Endothelial cell of umbilical vein (primary cell): ENCODE results near the gene TENM4. TPM values are rescaled to one million over a fixed set of nuclear protein-coding genes. Genes with fewer than 3 reads are reported as not detected.

Experiments
- BruUV-seq: library from RNA; stranded (reverse); fragments of 400-500 nt; replicated peaks from 2 replicates; lab custom pipeline; 2021; lab: Mats Ljungman, UMichigan
- CTCF ChIA-PET: fragments of 300-600, 350-600 bp; sonication (Branson Sonifier 250); formaldehyde crosslinking; loops from one replicate; lab custom pipeline; 2021; ENCODE audit warnings: antibody characterized with exemption, inconsistent platforms; lab: Charles Lee
- POLR2A ChIA-PET: fragments of 300-600, 350-600 bp; sonication (Branson Sonifier 250); formaldehyde crosslinking; loops from one replicate; lab custom pipeline; 2021; ENCODE audit warnings: antibody characterized with exemption, inconsistent platforms; lab: Charles Lee
- DNase-seq: peaks from one replicate; pipeline ENCODE4 v3.0.0-alpha.2; 2011; ENCODE audit warnings: low read depth, low spot score
- FAIRE-seq: peaks from 2 replicates; lab custom pipeline; 2011; peaks lifted over from hg19 to GRCh38; lab: Jason Lieb, UNC
- H2AFZ ChIP-seq: 2 replicates; pipeline ENCODE4 v1.6.0; 2012; ENCODE audit warnings: low read depth, low read length, control low read depth, inconsistent platforms
- H3K27ac ChIP-seq: 2 replicates; pipeline ENCODE4 v1.5.1; 2011; ENCODE audit warnings: low read depth, mild to moderate bottlenecking, control low read depth, low read length, moderate library complexity; ENCODE audit not compliant: insufficient read depth
- H3K27me3 ChIP-seq, 2 experiments: 2 replicates each; pipeline versions ENCODE4 v1.6.0 to v1.6.1; 2011; ENCODE audit warnings: low read length in 2 of 2, mixed read lengths in 1 of 2; ENCODE audit not compliant: control insufficient read depth in 2 of 2, insufficient read depth in 2 of 2
- H3K36me3 ChIP-seq, 2 experiments: 2 replicates in 1 of 2; 3 replicates in 1 of 2; pipeline ENCODE4 v1.5.1; 2011; ENCODE audit warnings: low read length in 2 of 2, mild to moderate bottlenecking in 1 of 2, moderate library complexity in 1 of 2; ENCODE audit not compliant: control insufficient read depth in 2 of 2, insufficient read depth in 2 of 2; ENCODE audit errors: extremely low read depth in 1 of 2
- H3K4me1 ChIP-seq: 3 replicates; pipeline ENCODE4 v1.5.1; 2011; ENCODE audit warnings: mild to moderate bottlenecking, low read length; ENCODE audit not compliant: control insufficient read depth, insufficient read depth; ENCODE audit errors: extremely low read depth
- H3K4me2 ChIP-seq: 2 replicates; pipeline ENCODE4 v1.6.1; 2011; ENCODE audit warnings: low read length, control low read depth, mixed read lengths; ENCODE audit not compliant: insufficient read depth
- H3K4me3 ChIP-seq, 3 experiments: fragments of 200-600 bp in 1 of 3; sonication (generic), shearing (Covaris generic) in 1 of 3; replicated peaks in 1 of 3; 2 replicates each; pipeline ENCODE4 v1.5.1; 2011 to 2016; ENCODE audit warnings: control low read depth in 3 of 3, low read length in 3 of 3, mild to moderate bottlenecking in 2 of 3, inconsistent platforms in 1 of 3, low read depth in 1 of 3, moderate library complexity in 1 of 3; ENCODE audit not compliant: insufficient read depth in 1 of 3
- H3K79me2 ChIP-seq: 2 replicates; pipeline ENCODE4 v1.6.0; 2012; ENCODE audit warnings: low read length, inconsistent platforms; ENCODE audit not compliant: control insufficient read depth, insufficient read depth
- H3K9ac ChIP-seq: replicated peaks from 2 replicates; pipeline ENCODE3; 2011; ENCODE audit warnings: low read length, control low read depth; ENCODE audit not compliant: insufficient read depth; ENCODE audit errors: extremely low read depth
- H3K9me1 ChIP-seq: replicated peaks from 3 replicates; pipeline ENCODE4 v1.6.0; 2011; ENCODE audit warnings: mild to moderate bottlenecking, low read length; ENCODE audit not compliant: control insufficient read depth, insufficient read depth; ENCODE audit errors: extremely low read depth
- H3K9me3 ChIP-seq: replicated peaks from 2 replicates; pipeline ENCODE4 v1.5.1; 2012; ENCODE audit warnings: low read length, inconsistent platforms; ENCODE audit not compliant: control insufficient read depth, insufficient read depth
- H4K20me1 ChIP-seq: replicated peaks from 2 replicates; pipeline ENCODE3; 2011; ENCODE audit warnings: mild to moderate bottlenecking, low read length; ENCODE audit not compliant: control insufficient read depth, insufficient read depth; ENCODE audit errors: extremely low read depth
- EZH2 ChIP-seq: IDR thresholded peaks from 2 replicates; pipeline ENCODE4 v1.6.1; 2012; ENCODE audit warnings: borderline replicate concordance, low read depth, mild to moderate bottlenecking, moderate library complexity, low read length, inconsistent platforms; ENCODE audit not compliant: severe bottlenecking
- FOS ChIP-seq: IDR thresholded peaks from 2 replicates; pipeline ENCODE4 v1.6.1; 2011; ENCODE audit warnings: mild to moderate bottlenecking, low read length, moderate library complexity, borderline replicate concordance; ENCODE audit not compliant: insufficient read depth
- GATA2 ChIP-seq: IDR thresholded peaks from 2 replicates; pipeline ENCODE4 v1.7.0; 2011; ENCODE audit warnings: low read depth, mild to moderate bottlenecking, moderate library complexity, mixed read lengths, low read length; ENCODE audit not compliant: insufficient read length, insufficient read depth
- JUN ChIP-seq: IDR thresholded peaks from 2 replicates; pipeline ENCODE4 v1.6.1; 2011; ENCODE audit warnings: borderline replicate concordance, low read depth; ENCODE audit not compliant: insufficient read length, insufficient read depth
- MYC ChIP-seq: IDR thresholded peaks from one replicate; pipeline ENCODE4 v1.6.1; 2011; ENCODE audit warnings: mild to moderate bottlenecking, low read depth, low read length
- POLR2A ChIP-seq: IDR thresholded peaks from 2 replicates; pipeline ENCODE4 v1.6.1; 2012; ENCODE audit warnings: low read depth, mild to moderate bottlenecking, control low read depth, low read length
- POLR2AphosphoS5 ChIP-seq: IDR thresholded peaks from 2 replicates; pipeline ENCODE4 v1.6.1; 2012; ENCODE audit warnings: low read depth, mild to moderate bottlenecking, control low read depth, low read length, moderate library complexity; ENCODE audit not compliant: insufficient read depth
- dilution Hi-C: fragments of 300-500 bp; cut with MboI; formaldehyde crosslinking; loops from one replicate; pipeline ENCODE4 v1.15.0; 2019; ENCODE audit warnings: low sequenced_read_pairs; ENCODE audit not compliant: extremely low pct_ligation_motif_present
- intact Hi-C: fragments of 100-400 bp; cut with micrococcal nuclease; formaldehyde crosslinking; loops from one replicate; pipeline ENCODE4 v1.10.0; 2022
- polyA plus RNA-seq, 4 experiments: library from polyadenylated mRNA; depleted of rRNA in 3 of 4; stranded (reverse) in 3 of 4; unstranded in 1 of 4; fragments of >200 nt; gene quantifications; 2 replicates each; pipeline versions ENCODE4 v1.2.1 to v1.2.3, GENCODE V29; 2011 to 2012; ENCODE audit warnings: missing spikeins in 1 of 4
- total RNA-seq: library from RNA; stranded (reverse); gene quantifications from 2 replicates; pipeline ENCODE4 v1.2.3, GENCODE V29; 2021
- TF ChIP-seq, protein P1 (sequence below): IDR thresholded peaks from 2 replicates; pipeline ENCODE4 v1.6.1; 2011; ENCODE audit not compliant: insufficient read depth, insufficient read length
- TF ChIP-seq, protein P2 (sequence below), 2 donors: IDR thresholded peaks; 1 replicate in 1 of 2; 2 replicates in 1 of 2; pipeline ENCODE4 v1.5.1; 2011; ENCODE audit warnings: low read length in 2 of 2, mild to moderate bottlenecking in 2 of 2, moderate library complexity in 2 of 2, control low read depth in 1 of 2, inconsistent platforms in 1 of 2, low read depth in 1 of 2; ENCODE audit not compliant: insufficient read depth in 1 of 2; ENCODE audit errors: extremely low read depth in 1 of 2

TENM4 gene
- total and polyA plus RNA-seq, 2 donors (not counting 3 experiments of a cell fraction or from before 2014, with no cell fraction given) = 0.06 to 0.27 TPM

GRCh38 chr11:78662811-78663210 lies 778.0 kb downstream of the TENM4 start:
- no peak overlapping the region for H3K4me2 ChIP-seq
- no peak overlapping the region for H3K9ac ChIP-seq
- H4K20me1 ChIP-seq = no peaks in the 10 kb centered on the region
- H3K9me1 ChIP-seq = no peaks in the 10 kb centered on the region
- no peak overlapping the region for H3K4me3 ChIP-seq
- POLR2A ChIA-PET = no interaction called here
- BruUV-seq = no TSS peak
- TF ChIP-seq POLR2A = no peak
- TF ChIP-seq EZH2 = no peak
- no peak for TF ChIP-seq JUN
- no peak for TF ChIP-seq MYC
- TF ChIP-seq, protein P1, sequence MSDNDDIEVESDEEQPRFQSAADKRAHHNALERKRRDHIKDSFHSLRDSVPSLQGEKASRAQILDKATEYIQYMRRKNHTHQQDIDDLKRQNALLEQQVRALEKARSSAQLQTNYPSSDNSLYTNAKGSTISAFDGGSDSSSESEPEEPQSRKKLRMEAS = no peak
- TF ChIP-seq, protein P2, sequence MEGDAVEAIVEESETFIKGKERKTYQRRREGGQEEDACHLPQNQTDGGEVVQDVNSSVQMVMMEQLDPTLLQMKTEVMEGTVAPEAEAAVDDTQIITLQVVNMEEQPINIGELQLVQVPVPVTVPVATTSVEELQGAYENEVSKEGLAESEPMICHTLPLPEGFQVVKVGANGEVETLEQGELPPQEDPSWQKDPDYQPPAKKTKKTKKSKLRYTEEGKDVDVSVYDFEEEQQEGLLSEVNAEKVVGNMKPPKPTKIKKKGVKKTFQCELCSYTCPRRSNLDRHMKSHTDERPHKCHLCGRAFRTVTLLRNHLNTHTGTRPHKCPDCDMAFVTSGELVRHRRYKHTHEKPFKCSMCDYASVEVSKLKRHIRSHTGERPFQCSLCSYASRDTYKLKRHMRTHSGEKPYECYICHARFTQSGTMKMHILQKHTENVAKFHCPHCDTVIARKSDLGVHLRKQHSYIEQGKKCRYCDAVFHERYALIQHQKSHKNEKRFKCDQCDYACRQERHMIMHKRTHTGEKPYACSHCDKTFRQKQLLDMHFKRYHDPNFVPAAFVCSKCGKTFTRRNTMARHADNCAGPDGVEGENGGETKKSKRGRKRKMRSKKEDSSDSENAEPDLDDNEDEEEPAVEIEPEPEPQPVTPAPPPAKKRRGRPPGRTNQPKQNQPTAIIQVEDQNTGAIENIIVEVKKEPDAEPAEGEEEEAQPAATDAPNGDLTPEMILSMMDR (IDR thresholded peaks at IDR 0.05; ENCODE audit: extremely low read depth in 1 of 2, insufficient read depth in 1 of 2, low read depth in 1 of 2, low read length in 2 of 2) = no peak
- TF ChIP-seq FOS = no peak
- no peak for TF ChIP-seq POLR2AphosphoS5
- no peak for TF ChIP-seq GATA2
- H3K4me1 ChIP-seq = no peaks in the 10 kb centered on the region
- no peak overlapping the region for H3K27ac ChIP-seq
- CTCF ChIA-PET = no interaction called here
- FAIRE-seq = no peak
- dilution Hi-C loops (no loop called here), intact Hi-C loops (no loop called here)
- no peaks in the 10 kb centered on the region for H3K27me3 ChIP-seq
- no peak overlapping the region for H2AFZ ChIP-seq
- no peaks in the 10 kb centered on the region for H3K79me2 ChIP-seq
- no peaks in the 10 kb centered on the region for H3K36me3 ChIP-seq
- DNase-seq = no peak
- H3K9me3 ChIP-seq = no peaks in the 10 kb centered on the region
